HCT116 (cell line): ENCODE results near the gene THSD4. TPM values are rescaled to one million over a fixed set of nuclear protein-coding genes. Genes with fewer than 3 reads are reported as not detected.

Experiments
- ATAC-seq: fragments of 200-7000 bp; cut with Tn5 transposase; 2 replicates; pipeline ENCODE4 v1.9.1; 2020; ENCODE audit warnings: mild to moderate bottlenecking, moderate library complexity
- BruUV-seq: library from RNA; stranded (reverse); fragments of 400-500 nt; replicated peaks from 2 replicates; lab custom pipeline; 2021; lab: Mats Ljungman, UMichigan
- CTCF ChIA-PET: fragments of 300-600 bp; sonication (Branson Sonifier 250); formaldehyde crosslinking; loops from one replicate; lab custom pipeline; 2021; ENCODE audit warnings: antibody characterized with exemption; lab: Charles Lee
- POLR2A ChIA-PET: fragments of 300-600, 350-600 bp; sonication (Branson Sonifier 250); formaldehyde crosslinking; loops from one replicate; lab custom pipeline; 2021; ENCODE audit warnings: antibody characterized with exemption; lab: Charles Lee
- RAD21 ChIA-PET, 2 experiments: fragments of 300-600 bp; sonication (Branson Sonifier 250); formaldehyde crosslinking; loops; one replicate each; lab custom pipeline; 2023; ENCODE audit warnings: low total read pairs in 2 of 2; ENCODE audit not compliant: uncharacterized antibody in 2 of 2, unreplicated experiment in 2 of 2, low non-redundant PET in 1 of 2; lab: Charles Lee
- DNase-seq: peaks from one replicate; pipeline ENCODE4 v3.0.0-alpha.2; 2010; ENCODE audit warnings: low read depth, low spot score
- H2AFZ ChIP-seq: fragments of 200-600 bp; shearing (Covaris generic), sonication (generic); 2 replicates; pipeline ENCODE4 v1.6.1; 2017; ENCODE audit warnings: low read depth, mixed run types, mixed read lengths, antibody characterized with exemption, low read length; ENCODE audit not compliant: poor library complexity, severe bottlenecking
- H3K27ac ChIP-seq: 2 replicates; pipeline ENCODE4 v1.5.1; 2012; ENCODE audit warnings: low read depth, low read length
- H3K27me3 ChIP-seq: fragments of 200-600 bp; sonication (generic); 2 replicates; pipeline ENCODE4 v1.6.1; 2016; ENCODE audit warnings: mixed run types, low read length, mixed read lengths; ENCODE audit not compliant: insufficient read depth
- H3K36me3 ChIP-seq, 2 experiments: fragments of 200-500 bp in 1 of 2; fragments of 200-600 bp in 1 of 2; sonication (Bioruptor generic) in 1 of 2; sonication (generic) in 1 of 2; 2 replicates each; pipeline versions ENCODE4 v1.5.1 to v1.6.1; 2014 to 2016; ENCODE audit warnings: low read length in 2 of 2, inconsistent platforms in 1 of 2, mixed read lengths in 1 of 2, mixed run types in 1 of 2; ENCODE audit not compliant: insufficient read depth in 2 of 2, control insufficient read depth in 1 of 2
- H3K4me1 ChIP-seq, 2 experiments: fragments of 200-600 bp in 1 of 2; sonication (generic) in 1 of 2; 2 replicates each; pipeline versions ENCODE4 v1.5.1 to v1.6.1; 2012 to 2017; ENCODE audit warnings: low read length in 2 of 2, inconsistent platforms in 1 of 2, mild to moderate bottlenecking in 1 of 2, mixed read lengths in 1 of 2, mixed run types in 1 of 2, moderate library complexity in 1 of 2; ENCODE audit not compliant: insufficient read depth in 2 of 2, control insufficient read depth in 1 of 2
- H3K4me2 ChIP-seq: fragments of 200-600 bp; sonication (generic); 2 replicates; pipeline ENCODE4 v1.6.1; 2017; ENCODE audit warnings: mixed run types, low read length, mixed read lengths
- H3K4me3 ChIP-seq, 2 experiments: fragments of 200-600 bp in 1 of 2; sonication (generic) in 1 of 2; replicated peaks in 1 of 2; 2 replicates each; pipeline ENCODE4 v1.5.1; 2011 to 2016; ENCODE audit warnings: low read length in 2 of 2, control low read depth in 1 of 2, low read depth in 1 of 2, mild to moderate bottlenecking in 1 of 2, mixed read lengths in 1 of 2, mixed run types in 1 of 2
- H3K79me2 ChIP-seq: fragments of 200-600 bp; sonication (generic); 2 replicates; pipeline ENCODE4 v1.6.1; 2017; ENCODE audit warnings: mild to moderate bottlenecking, mixed run types, low read length, moderate library complexity, mixed read lengths; ENCODE audit not compliant: insufficient read depth
- H3K9ac ChIP-seq: fragments of 200-600 bp; sonication (generic); 2 replicates; pipeline ENCODE4 v1.6.1; 2016; ENCODE audit warnings: low read length, mixed read lengths
- H3K9me2 ChIP-seq: fragments of 200-600 bp; sonication (generic), shearing (Covaris generic); 2 replicates; pipeline ENCODE4 v1.6.1; 2017; ENCODE audit warnings: mixed run types, mild to moderate bottlenecking, moderate library complexity; ENCODE audit not compliant: insufficient read depth
- H3K9me3 ChIP-seq, 2 experiments: fragments of 200-500 bp in 1 of 2; fragments of 200-600 bp in 1 of 2; sonication (Bioruptor generic) in 1 of 2; sonication (generic) in 1 of 2; 2 replicates each; pipeline ENCODE4 v1.6.1; 2014 to 2017; ENCODE audit warnings: low read length in 2 of 2, mixed read lengths in 2 of 2, inconsistent platforms in 1 of 2, low read depth in 1 of 2, mild to moderate bottlenecking in 1 of 2, mixed run types in 1 of 2, moderate library complexity in 1 of 2; ENCODE audit not compliant: control insufficient read depth in 1 of 2, insufficient read depth in 1 of 2
- H4K20me1 ChIP-seq: fragments of 200-600 bp; sonication (generic), shearing (Covaris generic); 2 replicates; pipeline ENCODE4 v1.6.1; 2017; ENCODE audit warnings: mixed run types, mild to moderate bottlenecking, moderate library complexity; ENCODE audit not compliant: insufficient read depth
- CBX3 ChIP-seq: IDR thresholded peaks from 2 replicates; pipeline ENCODE4 v1.6.1; 2012; ENCODE audit warnings: low read depth
- EGR1 ChIP-seq: IDR thresholded peaks from 2 replicates; pipeline ENCODE4 v1.6.1; 2012; ENCODE audit warnings: low read depth
- ELF1 ChIP-seq: IDR thresholded peaks from 2 replicates; pipeline ENCODE4 v1.6.1; 2012; ENCODE audit warnings: low read depth, borderline replicate concordance
- EZH2 ChIP-seq: fragments of 200-600 bp; sonication (generic); IDR thresholded peaks from 2 replicates; pipeline ENCODE4 v1.6.1; 2017; ENCODE audit warnings: antibody characterized with exemption, mixed run types
- EZH2phosphoT487 ChIP-seq: fragments of 200-600 bp; IDR thresholded peaks from 2 replicates; pipeline ENCODE4 v1.6.1; 2018; ENCODE audit warnings: antibody characterized with exemption, borderline replicate concordance
- FOSL1 ChIP-seq: IDR thresholded peaks from 2 replicates; pipeline ENCODE4 v1.6.1; 2012; ENCODE audit warnings: low read depth
- JUND ChIP-seq: IDR thresholded peaks from 2 replicates; pipeline ENCODE4 v1.6.1; 2012
- POLR2A ChIP-seq: IDR thresholded peaks from 2 replicates; pipeline ENCODE4 v1.7.0; 2011; ENCODE audit warnings: borderline replicate concordance; ENCODE audit not compliant: insufficient read depth, insufficient read length; ENCODE audit errors: extremely low read depth
- POLR2AphosphoS5 ChIP-seq: IDR thresholded peaks from 2 replicates; pipeline ENCODE4 v1.6.1; 2011; ENCODE audit warnings: mild to moderate bottlenecking, low read depth, low read length, moderate library complexity
- RAD21 ChIP-seq: IDR thresholded peaks from 2 replicates; pipeline ENCODE4 v1.6.1; 2012; ENCODE audit warnings: low read depth, mild to moderate bottlenecking
- SIN3A ChIP-seq: IDR thresholded peaks from 2 replicates; pipeline ENCODE4 v1.6.1; 2012; ENCODE audit warnings: low read depth
- SP1 ChIP-seq: IDR thresholded peaks from 2 replicates; pipeline ENCODE4 v1.6.1; 2012; ENCODE audit warnings: low read depth
- SRF ChIP-seq: IDR thresholded peaks from 2 replicates; pipeline ENCODE4 v1.6.1; 2012; ENCODE audit warnings: low read depth
- TCF7L2 ChIP-seq: IDR thresholded peaks from 2 replicates; pipeline ENCODE4 v1.7.0; 2011; ENCODE audit warnings: borderline replicate concordance, inconsistent platforms; ENCODE audit not compliant: insufficient read depth, insufficient read length; ENCODE audit errors: extremely low read depth
- YY1 ChIP-seq: IDR thresholded peaks from 2 replicates; pipeline ENCODE4 v1.6.1; 2011; ENCODE audit warnings: low read length, low read depth, moderate library complexity, mild to moderate bottlenecking; ENCODE audit not compliant: insufficient replicate concordance; ENCODE audit errors: extremely low read depth
- ZFX ChIP-seq: fragments of 450-650 bp; IDR thresholded peaks from 2 replicates; pipeline ENCODE4 v1.6.1; 2017
- intact Hi-C: fragments of 100-400 bp; cut with micrococcal nuclease; formaldehyde crosslinking; loops from 2 replicates; pipeline ENCODE4 v1.10.0; 2022
- total RNA-seq: library from RNA; stranded (reverse); gene quantifications from one replicate; pipeline ENCODE4 v1.2.1, GENCODE V29; 2021; ENCODE audit not compliant: unreplicated experiment
- TF ChIP-seq, protein P1 (sequence below): IDR thresholded peaks from 2 replicates; pipeline ENCODE4 v1.6.1; 2012; ENCODE audit warnings: low read depth
- TF ChIP-seq, protein P2 (sequence below): IDR thresholded peaks from 2 replicates; pipeline ENCODE4 v1.6.1; 2012
- TF ChIP-seq, protein P3 (sequence below), 3 experiments: fragments of 200-600 bp in 1 of 3; sonication (generic) in 1 of 3; IDR thresholded peaks in 2 of 3; conservative IDR thresholded peaks in 1 of 3; 2 replicates each; pipeline ENCODE4 v1.5.1; 2012 to 2017; ENCODE audit warnings: low read depth in 2 of 3, low read length in 2 of 3, antibody characterized with exemption in 1 of 3, borderline replicate concordance in 1 of 3, control low read depth in 1 of 3, mild to moderate bottlenecking in 1 of 3, mixed read lengths in 1 of 3, mixed run types in 1 of 3, moderate library complexity in 1 of 3; ENCODE audit not compliant: insufficient read depth in 1 of 3
- TF ChIP-seq, protein P4 (sequence below): IDR thresholded peaks from 2 replicates; pipeline ENCODE4 v1.6.1; 2012

THSD4 gene
- total RNA-seq, 1 experiment from 2014 or later = 30.5 TPM

DNA sequence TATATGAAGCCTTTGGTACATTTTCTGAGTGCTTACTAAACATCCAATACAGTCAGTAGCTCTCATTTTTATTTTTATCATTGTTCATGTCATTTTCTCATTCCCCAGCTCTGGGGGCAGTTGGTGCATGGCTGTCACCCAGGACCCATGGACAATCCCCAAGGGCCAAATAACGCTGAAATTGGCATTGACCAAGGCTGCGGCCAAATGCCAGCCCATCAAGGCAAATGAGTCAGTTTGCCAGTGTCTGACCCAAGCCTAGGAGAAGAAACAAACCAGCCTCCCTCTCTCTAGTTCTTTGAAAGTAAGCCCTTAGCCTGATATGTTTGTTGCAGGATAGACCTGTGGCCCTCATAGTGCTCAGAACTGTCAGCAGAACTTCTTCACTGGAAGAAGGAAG, 219.2 kb downstream of the THSD4 start:
- RAD21 ChIA-PET = no interaction called here
- H3K9me3 ChIP-seq = no peaks in the 10 kb centered on the region
- H3K36me3 ChIP-seq = no peaks in the 10 kb centered on the region
- intact Hi-C loops = no loop called here
- POLR2A ChIA-PET = no interaction called here
- DNase-seq (no peak), ATAC-seq (no peak)
- H3K79me2 ChIP-seq = no peaks in the 10 kb centered on the region
- no peak overlapping the region for H3K4me2 ChIP-seq
- TF ChIP-seq EZH2phosphoT487 = no peak
- TF ChIP-seq JUND = no peak
- no peak for TF ChIP-seq SP1
- TF ChIP-seq RAD21 = no peak
- no peak for TF ChIP-seq POLR2A
- TF ChIP-seq, protein P1, sequence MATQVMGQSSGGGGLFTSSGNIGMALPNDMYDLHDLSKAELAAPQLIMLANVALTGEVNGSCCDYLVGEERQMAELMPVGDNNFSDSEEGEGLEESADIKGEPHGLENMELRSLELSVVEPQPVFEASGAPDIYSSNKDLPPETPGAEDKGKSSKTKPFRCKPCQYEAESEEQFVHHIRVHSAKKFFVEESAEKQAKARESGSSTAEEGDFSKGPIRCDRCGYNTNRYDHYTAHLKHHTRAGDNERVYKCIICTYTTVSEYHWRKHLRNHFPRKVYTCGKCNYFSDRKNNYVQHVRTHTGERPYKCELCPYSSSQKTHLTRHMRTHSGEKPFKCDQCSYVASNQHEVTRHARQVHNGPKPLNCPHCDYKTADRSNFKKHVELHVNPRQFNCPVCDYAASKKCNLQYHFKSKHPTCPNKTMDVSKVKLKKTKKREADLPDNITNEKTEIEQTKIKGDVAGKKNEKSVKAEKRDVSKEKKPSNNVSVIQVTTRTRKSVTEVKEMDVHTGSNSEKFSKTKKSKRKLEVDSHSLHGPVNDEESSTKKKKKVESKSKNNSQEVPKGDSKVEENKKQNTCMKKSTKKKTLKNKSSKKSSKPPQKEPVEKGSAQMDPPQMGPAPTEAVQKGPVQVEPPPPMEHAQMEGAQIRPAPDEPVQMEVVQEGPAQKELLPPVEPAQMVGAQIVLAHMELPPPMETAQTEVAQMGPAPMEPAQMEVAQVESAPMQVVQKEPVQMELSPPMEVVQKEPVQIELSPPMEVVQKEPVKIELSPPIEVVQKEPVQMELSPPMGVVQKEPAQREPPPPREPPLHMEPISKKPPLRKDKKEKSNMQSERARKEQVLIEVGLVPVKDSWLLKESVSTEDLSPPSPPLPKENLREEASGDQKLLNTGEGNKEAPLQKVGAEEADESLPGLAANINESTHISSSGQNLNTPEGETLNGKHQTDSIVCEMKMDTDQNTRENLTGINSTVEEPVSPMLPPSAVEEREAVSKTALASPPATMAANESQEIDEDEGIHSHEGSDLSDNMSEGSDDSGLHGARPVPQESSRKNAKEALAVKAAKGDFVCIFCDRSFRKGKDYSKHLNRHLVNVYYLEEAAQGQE = no peak
- TF ChIP-seq SRF = no peak
- no peak for TF ChIP-seq TCF7L2
- no peak for TF ChIP-seq EZH2
- no peak for TF ChIP-seq FOSL1
- TF ChIP-seq CBX3 = no peak
- TF ChIP-seq, protein P2, sequence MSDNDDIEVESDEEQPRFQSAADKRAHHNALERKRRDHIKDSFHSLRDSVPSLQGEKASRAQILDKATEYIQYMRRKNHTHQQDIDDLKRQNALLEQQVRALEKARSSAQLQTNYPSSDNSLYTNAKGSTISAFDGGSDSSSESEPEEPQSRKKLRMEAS = no peak
- TF ChIP-seq, protein P3, sequence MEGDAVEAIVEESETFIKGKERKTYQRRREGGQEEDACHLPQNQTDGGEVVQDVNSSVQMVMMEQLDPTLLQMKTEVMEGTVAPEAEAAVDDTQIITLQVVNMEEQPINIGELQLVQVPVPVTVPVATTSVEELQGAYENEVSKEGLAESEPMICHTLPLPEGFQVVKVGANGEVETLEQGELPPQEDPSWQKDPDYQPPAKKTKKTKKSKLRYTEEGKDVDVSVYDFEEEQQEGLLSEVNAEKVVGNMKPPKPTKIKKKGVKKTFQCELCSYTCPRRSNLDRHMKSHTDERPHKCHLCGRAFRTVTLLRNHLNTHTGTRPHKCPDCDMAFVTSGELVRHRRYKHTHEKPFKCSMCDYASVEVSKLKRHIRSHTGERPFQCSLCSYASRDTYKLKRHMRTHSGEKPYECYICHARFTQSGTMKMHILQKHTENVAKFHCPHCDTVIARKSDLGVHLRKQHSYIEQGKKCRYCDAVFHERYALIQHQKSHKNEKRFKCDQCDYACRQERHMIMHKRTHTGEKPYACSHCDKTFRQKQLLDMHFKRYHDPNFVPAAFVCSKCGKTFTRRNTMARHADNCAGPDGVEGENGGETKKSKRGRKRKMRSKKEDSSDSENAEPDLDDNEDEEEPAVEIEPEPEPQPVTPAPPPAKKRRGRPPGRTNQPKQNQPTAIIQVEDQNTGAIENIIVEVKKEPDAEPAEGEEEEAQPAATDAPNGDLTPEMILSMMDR (IDR thresholded peaks at IDR 0.05 in 2 of 3, conservative IDR thresholded peaks at IDR 0.05 in 1 of 3; ENCODE audit: borderline replicate concordance in 1 of 3, insufficient read depth in 1 of 3, low read depth in 2 of 3, low read length in 2 of 3) = no peak
- no peak for TF ChIP-seq ZFX
- no peak for TF ChIP-seq YY1
- TF ChIP-seq POLR2AphosphoS5 = no peak
- no peak for TF ChIP-seq ELF1
- no peak for TF ChIP-seq SIN3A
- TF ChIP-seq, protein P4, sequence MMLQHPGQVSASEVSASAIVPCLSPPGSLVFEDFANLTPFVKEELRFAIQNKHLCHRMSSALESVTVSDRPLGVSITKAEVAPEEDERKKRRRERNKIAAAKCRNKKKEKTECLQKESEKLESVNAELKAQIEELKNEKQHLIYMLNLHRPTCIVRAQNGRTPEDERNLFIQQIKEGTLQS = no peak
- no peak for TF ChIP-seq EGR1
- no peaks in the 10 kb centered on the region for H3K27me3 ChIP-seq
- H3K9me2 ChIP-seq = no peaks in the 10 kb centered on the region
- CTCF ChIA-PET = no interaction called here
- no peak overlapping the region for H2AFZ ChIP-seq
- H3K9ac ChIP-seq = no peak overlapping the region
- no peak overlapping the region for H3K27ac ChIP-seq
- BruUV-seq = no TSS peak
- no peak overlapping the region for H3K4me3 ChIP-seq
- H4K20me1 ChIP-seq = no peaks in the 10 kb centered on the region
- peaks cover 14 to 34% of the 10 kb centered on the region in 2 experiments for H3K4me1 ChIP-seq
